Choroid plexus epithelial cell (primary cell): ENCODE results near the gene MDC1.
"Not testable (repeated sequence)": the region's sequence is repeated elsewhere in the genome, so short reads cannot be mapped to it uniquely, and the experiment has no call there.

ENCODE experiments used
- DNase-seq: peaks from one replicate; pipeline ENCODE4 v3.0.0-alpha.2; 2010; ENCODE audit warnings: low read depth
- H3K4me3 ChIP-seq: 2 replicates; pipeline ENCODE4 v1.5.1; 2011; ENCODE audit warnings: low read depth, mild to moderate bottlenecking, control low read depth, low read length, moderate library complexity
- CTCF ChIP-seq: conservative IDR thresholded peaks from 2 replicates; pipeline ENCODE4 v1.5.1; 2011; ENCODE audit warnings: low read depth, mild to moderate bottlenecking, control low read depth, inconsistent platforms, low read length, moderate library complexity

The MDC1 gene

GRCh38 chr6:30678964-30679726, 37.9 kb downstream of the MDC1 start:
- peak overlapping the region; percentile 41 for H3K4me3 ChIP-seq
- peak; percentile 86 for DNase-seq
- TF ChIP-seq CTCF = peak; percentile 96

GRCh38 chr6:30676660-30677285, 40.3 kb downstream of the MDC1 start:
- DNase-seq = no peak
- H3K4me3 ChIP-seq = no peak overlapping the region
- no peak for TF ChIP-seq CTCF

GRCh38 chr6:30672445-30673253, 44.4 kb downstream of the MDC1 start, which contains the start of gene DHX16:
DHX16 (minus strand) TSS chr6:30673006; CDS start chr6:30672841, 165 bp downstream.
- DNase-seq = peak; percentile 99
- H3K4me3 ChIP-seq = peak within 1 kb of the TSS; percentile 98
- peak; percentile 85 for TF ChIP-seq CTCF

- no peak overlapping the region for H3K4me3 ChIP-seq
- no peak for DNase-seq
- peak; percentile 56 for TF ChIP-seq CTCF
These were observed 46.1 kb downstream of the MDC1 start for GRCh38 chr6:30670760-30671527.

- H3K4me3 ChIP-seq, DNase-seq: not testable (repeated sequence)
These were observed 50.8 kb downstream of the MDC1 start for GRCh38 chr6:30666300-30666699.

- no peak for DNase-seq
- TF ChIP-seq CTCF = no peak
These were observed 51.9 kb downstream of the MDC1 start for GRCh38 chr6:30664994-30665767.

GRCh38 chr6:30657922-30658321, 59.2 kb downstream of the MDC1 start:
- not testable (repeated sequence) for DNase-seq, H3K4me3 ChIP-seq

More at GRCh38 chr6:30664994-30665767, 51.9 kb downstream of the MDC1 start:
- no peak overlapping the region for H3K4me3 ChIP-seq
